ENCODE measurements around the gene FSIP1. TPM values are rescaled to one million over a fixed set of nuclear protein-coding genes. Genes with fewer than 3 reads are reported as not detected.

Gene FSIP1
- total RNA-seq, 4 donors from 2014 or later = 0.83 to 4.6 (median 1.4) TPM

GRCh38 chr15:39698444-39699390, 83.9 kb downstream of the FSIP1 start:
- WGBS = 85% methylated on average over 11 of the region's 11 CpGs
- no peaks in the 10 kb centered on the region for H3K36me3 ChIP-seq

GRCh38 chr15:39697509-39697908, 85.1 kb downstream of the FSIP1 start:
- Histone ChIP-seq H3K27ac (replicated peaks in 1 of 4) (no peak overlapping the region), H3K36me3 (no peaks in the 10 kb centered on the region), H3K27me3 (no peaks in the 10 kb centered on the region), H3K4me3 (no peak overlapping the region), H3K4me1 (peaks cover 0 to 21% (median 14%) of the 10 kb centered on the region in 4 donors), H3K9me3 (no peaks in the 10 kb centered on the region)
- WGBS = 94% methylated on average over 5 of the region's 5 CpGs
- TF ChIP-seq POLR2A (IDR thresholded peaks at IDR 0.05; ENCODE audit: low read depth) (no peak), POLR2AphosphoS5 (IDR thresholded peaks at IDR 0.05) (no peak), CTCF (IDR thresholded peaks at IDR 0.05) (no peak), EP300 (IDR thresholded peaks at IDR 0.05) (no peak)
- intact Hi-C loops (cut with DNase I) = no loop called here
- no peak for DNase-seq (ENCODE audit: extremely low spot score)

More at GRCh38 chr15:39698444-39699390, 83.9 kb downstream of the FSIP1 start:
- peaks cover 0 to 9% (median 2%) of the 10 kb centered on the region in 4 donors for H3K4me1 ChIP-seq
- H3K27me3 ChIP-seq = no peaks in the 10 kb centered on the region
- no peaks in the 10 kb centered on the region for H3K9me3 ChIP-seq
- no peak for DNase-seq (ENCODE audit: extremely low spot score)
- no peak overlapping the region for H3K4me3 ChIP-seq
- no peak overlapping the region for H3K27ac ChIP-seq (replicated peaks in 1 of 4)
- no peak for TF ChIP-seq CTCF (IDR thresholded peaks at IDR 0.05)
- no peak for TF ChIP-seq POLR2AphosphoS5 (IDR thresholded peaks at IDR 0.05)
- no peak for TF ChIP-seq POLR2A (IDR thresholded peaks at IDR 0.05; ENCODE audit: low read depth)
- no peak for TF ChIP-seq EP300 (IDR thresholded peaks at IDR 0.05)
- intact Hi-C loops (cut with DNase I) = no loop called here

GRCh38 chr15:39695793-39696192, 86.8 kb downstream of the FSIP1 start:
- TF ChIP-seq CTCF (IDR thresholded peaks at IDR 0.05) = no peak
- no peak for TF ChIP-seq EP300 (IDR thresholded peaks at IDR 0.05)
- TF ChIP-seq POLR2AphosphoS5 (IDR thresholded peaks at IDR 0.05) = no peak
- TF ChIP-seq POLR2A (IDR thresholded peaks at IDR 0.05; ENCODE audit: low read depth) = no peak
- Histone ChIP-seq H3K4me1 (peaks cover 0 to 38% (median 30%) of the 10 kb centered on the region in 4 donors), H3K27ac (replicated peaks in 1 of 4) (no peak overlapping the region), H3K27me3 (no peaks in the 10 kb centered on the region), H3K4me3 (no peak overlapping the region), H3K9me3 (no peaks in the 10 kb centered on the region), H3K36me3 (no peaks in the 10 kb centered on the region)
- no peak for DNase-seq (ENCODE audit: extremely low spot score)
- intact Hi-C loops (cut with DNase I) = no loop called here
- 93% methylated on average over 2 of the region's 2 CpGs for WGBS

- TF ChIP-seq CTCF (IDR thresholded peaks at IDR 0.05) = no peak
- peak in 1 of 2 donors; percentile 6 for TF ChIP-seq POLR2AphosphoS5 (IDR thresholded peaks at IDR 0.05)
- no peak for TF ChIP-seq POLR2A (IDR thresholded peaks at IDR 0.05; ENCODE audit: low read depth)
- no peak for TF ChIP-seq EP300 (IDR thresholded peaks at IDR 0.05)
- Histone ChIP-seq H3K4me3 (peak overlapping the region; percentile 16 to 44 (median 20)), H3K36me3 (no peaks in the 10 kb centered on the region), H3K4me1 (peaks cover 0 to 42% (median 37%) of the 10 kb centered on the region in 4 donors), H3K27me3 (no peaks in the 10 kb centered on the region), H3K27ac (replicated peaks in 1 of 4) (peak overlapping the region; percentile 62 to 73 (median 70)), H3K9me3 (no peaks in the 10 kb centered on the region)
- intact Hi-C loops (cut with DNase I) = no loop called here
- 31% methylated on average over 11 of the region's 11 CpGs for WGBS
- DNase-seq (ENCODE audit: extremely low spot score) = no peak
These were observed 90.0 kb downstream of the FSIP1 start for GRCh38 chr15:39692356-39693327.
